GM21786 (cell line): ENCODE results near the gene KCNMA1.

ENCODE experiments used
- ATAC-seq: cut with Tn5 transposase; IDR thresholded peaks from one replicate; pipeline ENCODE4 v1.9.1; 2021; ENCODE audit not compliant: unreplicated experiment

KCNMA1 gene

DNA sequence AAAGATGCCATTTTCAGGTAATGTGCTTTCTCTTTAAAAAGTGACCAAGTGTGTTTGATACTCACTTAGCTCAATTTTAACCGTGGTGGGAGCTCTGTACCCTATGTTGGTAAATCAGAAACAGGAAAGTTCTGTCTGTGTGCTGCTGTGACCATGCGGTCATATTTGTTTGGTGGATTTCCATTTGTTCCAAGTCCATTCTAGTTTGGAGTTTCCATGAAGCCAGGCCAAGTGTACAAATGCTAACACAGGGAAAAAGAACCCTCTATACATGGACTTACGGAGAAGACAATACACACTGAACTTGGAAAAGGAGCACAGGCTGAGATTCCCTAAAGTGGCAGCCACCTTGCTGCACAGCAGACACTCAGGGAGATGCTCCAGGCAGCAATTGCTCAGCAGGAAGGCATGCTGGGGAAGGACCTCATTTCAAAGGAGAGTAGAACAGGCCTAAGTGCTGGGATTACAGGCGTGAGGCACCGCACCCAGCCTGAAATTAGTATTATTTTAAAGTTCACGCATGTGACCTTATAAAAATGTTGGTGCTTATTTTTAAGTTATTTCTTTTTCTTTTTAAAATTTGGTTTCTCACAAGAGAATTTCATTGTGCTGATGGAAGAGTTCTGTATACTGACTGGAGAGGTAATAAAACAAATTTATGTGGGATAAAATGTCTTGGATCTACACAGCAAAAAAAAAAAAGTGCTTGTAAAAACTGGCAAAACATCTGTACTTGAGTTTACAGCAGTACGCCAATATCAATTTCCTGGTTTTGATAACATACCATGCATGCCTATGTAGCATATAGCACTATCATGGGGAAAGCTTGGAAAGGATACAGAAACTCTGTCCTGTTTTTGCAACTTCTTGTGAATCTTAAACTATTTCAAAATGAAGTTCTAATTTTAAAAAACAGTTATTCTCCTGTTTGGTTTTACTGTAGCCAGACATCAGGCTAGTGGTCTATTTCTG is 436.2 kb downstream of the KCNMA1 start:
- ATAC-seq: no peak

- no peak for ATAC-seq
Observed at GRCh38 chr10:77197544-77197943, 440.1 kb downstream of the KCNMA1 start.

- ATAC-seq: no peak
Observed at GRCh38 chr10:77196614-77197013, 441.0 kb downstream of the KCNMA1 start.

- no peak for ATAC-seq
Observed at GRCh38 chr10:77195101-77195500, 442.5 kb downstream of the KCNMA1 start.

DNA sequence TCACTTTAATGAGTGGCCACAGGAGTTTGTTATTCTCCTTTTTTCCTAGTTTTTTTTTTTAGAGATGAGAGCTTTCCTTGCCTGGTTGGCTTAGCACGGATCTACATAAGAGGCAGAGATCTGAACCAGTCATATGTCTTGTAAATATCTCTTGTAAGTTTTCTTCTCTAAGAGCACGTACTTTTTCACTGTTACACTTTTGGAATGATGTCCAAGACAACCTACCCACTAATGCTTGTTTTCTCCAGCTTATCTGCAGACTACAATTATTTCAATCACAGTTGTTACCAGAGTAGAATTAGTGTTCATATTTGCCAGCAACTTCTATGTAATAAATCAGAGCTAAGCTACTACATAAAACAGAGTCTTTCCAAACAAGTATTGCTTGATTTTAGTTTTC is 444.6 kb downstream of the KCNMA1 start:
- no peak for ATAC-seq

DNA sequence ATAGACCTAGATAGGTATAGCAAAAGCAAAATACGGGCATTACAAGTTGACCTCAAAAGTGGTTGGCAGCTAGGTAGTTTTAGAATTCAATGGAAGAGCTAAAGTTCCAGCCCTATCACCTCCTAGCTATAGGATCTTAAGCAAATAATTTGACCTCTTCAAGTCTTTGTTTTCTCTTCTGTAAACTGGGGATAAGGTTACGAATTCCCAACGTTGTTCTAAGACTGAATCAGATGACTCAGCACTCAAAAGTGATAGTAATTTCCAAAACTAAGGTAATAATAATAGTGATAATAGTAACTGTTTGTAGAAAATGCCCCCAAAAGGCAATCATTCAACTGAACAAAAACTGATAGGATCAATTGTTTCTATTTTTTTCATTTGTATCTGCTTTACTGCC is 445.2 kb downstream of the KCNMA1 start:
- ATAC-seq: no peak

GRCh38 chr10:77191324-77192049 is 446.1 kb downstream of the KCNMA1 start:
- no peak for ATAC-seq

GRCh38 chr10:77190291-77190690 is 447.3 kb downstream of the KCNMA1 start:
- ATAC-seq: no peak

DNA sequence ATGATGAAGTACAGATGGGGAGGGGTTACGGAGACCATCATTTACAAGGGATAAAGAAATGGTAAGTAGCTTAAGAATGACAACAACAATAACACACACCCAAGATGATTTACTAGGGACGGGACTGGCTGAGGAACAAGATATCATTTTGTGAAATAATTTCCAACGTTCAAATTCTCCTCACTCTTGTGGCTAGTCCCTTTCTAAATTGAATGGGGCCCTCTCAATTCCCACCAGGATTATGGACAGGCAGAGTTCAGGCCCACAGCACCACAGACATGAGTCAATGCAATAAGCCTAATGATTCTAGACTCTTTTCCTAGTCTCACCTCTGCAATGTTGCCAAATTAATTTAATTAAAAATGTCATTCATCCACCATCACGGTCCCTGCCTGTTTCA is 448.1 kb downstream of the KCNMA1 start:
- ATAC-seq: no peak

GRCh38 chr10:77189075-77189474 is 448.5 kb downstream of the KCNMA1 start:
- ATAC-seq: no peak

DNA sequence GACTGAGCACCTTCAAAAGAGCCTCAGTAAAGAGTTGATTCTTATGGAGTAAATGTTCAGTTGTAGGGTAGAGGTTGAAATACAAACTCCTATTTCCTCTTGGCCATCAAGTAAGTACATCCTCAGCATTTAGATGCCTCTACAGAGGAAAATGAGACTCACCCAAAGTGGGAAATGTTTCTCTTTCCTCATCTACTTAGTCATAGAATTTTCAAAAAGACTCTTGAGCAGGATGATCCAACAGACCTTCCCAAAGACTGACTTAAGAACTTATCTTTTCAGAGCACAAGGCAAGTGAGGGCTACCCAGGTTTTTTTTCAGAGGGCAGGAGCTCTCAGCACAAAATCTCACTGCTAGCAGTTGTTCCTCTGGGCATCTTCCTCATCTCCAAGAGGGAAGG is 449.1 kb downstream of the KCNMA1 start:
- ATAC-seq: no peak

DNA sequence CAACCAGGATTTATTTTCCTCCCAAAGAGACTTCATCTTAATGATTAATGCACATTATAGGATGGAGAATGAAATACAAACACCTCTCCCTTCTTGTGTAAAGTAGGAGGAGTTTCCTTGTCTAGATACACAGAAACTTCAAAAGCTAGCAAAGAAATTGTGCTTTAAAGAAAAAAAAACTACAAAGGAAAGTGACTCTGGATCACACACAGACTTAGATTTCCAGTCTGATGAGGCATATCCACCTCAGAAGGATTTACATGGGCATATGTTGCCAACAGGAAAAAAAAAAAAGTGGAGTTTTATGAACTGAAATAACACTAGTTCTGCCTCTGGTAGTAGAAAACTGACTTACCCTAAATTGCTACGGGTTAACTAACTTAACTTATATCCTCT is 449.6 kb downstream of the KCNMA1 start:
- ATAC-seq: no peak

- ATAC-seq: no peak
Observed at GRCh38 chr10:77187376-77187999, 450.1 kb downstream of the KCNMA1 start.

- ATAC-seq: no peak
Observed at GRCh38 chr10:77186936-77187335, 450.7 kb downstream of the KCNMA1 start.

DNA sequence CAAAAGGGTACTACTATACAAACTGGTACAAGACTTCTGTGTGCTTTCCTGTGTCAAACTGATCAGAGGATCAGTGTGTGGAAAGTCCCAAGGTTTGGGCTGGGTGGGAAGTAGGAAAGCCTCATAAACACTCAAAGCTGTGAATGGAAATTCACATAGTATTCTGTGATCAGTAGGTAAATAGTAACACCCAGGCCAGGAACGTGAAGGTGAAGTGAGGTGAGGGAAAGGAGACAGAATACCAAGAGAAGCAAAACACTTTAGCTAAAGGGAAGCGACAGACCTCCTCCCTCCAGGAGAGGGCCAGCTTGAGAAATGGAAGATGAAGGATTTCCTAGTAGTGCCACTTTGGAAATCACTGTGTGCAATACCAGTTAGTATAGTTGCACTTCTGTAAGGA is 451.9 kb downstream of the KCNMA1 start:
- no peak for ATAC-seq

GRCh38 chr10:77182803-77183202 is 454.8 kb downstream of the KCNMA1 start:
- ATAC-seq: no peak

DNA sequence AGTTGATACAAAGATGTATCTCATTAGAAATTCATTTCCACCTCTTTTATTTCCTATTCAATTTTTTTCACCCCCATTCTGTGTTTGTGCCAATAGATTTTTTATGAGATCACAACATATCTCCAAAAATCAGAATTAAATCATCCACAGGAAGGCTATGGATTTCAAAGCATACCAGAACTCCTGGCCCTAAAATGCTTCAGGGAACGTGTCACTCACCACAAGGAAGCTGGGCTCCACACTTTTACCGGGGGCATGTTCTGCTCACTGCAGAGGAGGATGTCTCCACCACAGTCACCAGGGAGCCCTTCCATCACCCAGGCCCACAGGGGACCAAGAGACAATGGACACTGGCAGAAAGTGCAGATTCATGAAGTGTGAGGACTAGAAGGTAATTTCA is 456.8 kb downstream of the KCNMA1 start:
- ATAC-seq: no peak

GRCh38 chr10:77180104-77180503 is 457.5 kb downstream of the KCNMA1 start:
- ATAC-seq: no peak

- no peak for ATAC-seq
Observed at GRCh38 chr10:77179015-77179695, 458.5 kb downstream of the KCNMA1 start.

- no peak for ATAC-seq
Observed at GRCh38 chr10:77177589-77177988, 460.0 kb downstream of the KCNMA1 start.

DNA sequence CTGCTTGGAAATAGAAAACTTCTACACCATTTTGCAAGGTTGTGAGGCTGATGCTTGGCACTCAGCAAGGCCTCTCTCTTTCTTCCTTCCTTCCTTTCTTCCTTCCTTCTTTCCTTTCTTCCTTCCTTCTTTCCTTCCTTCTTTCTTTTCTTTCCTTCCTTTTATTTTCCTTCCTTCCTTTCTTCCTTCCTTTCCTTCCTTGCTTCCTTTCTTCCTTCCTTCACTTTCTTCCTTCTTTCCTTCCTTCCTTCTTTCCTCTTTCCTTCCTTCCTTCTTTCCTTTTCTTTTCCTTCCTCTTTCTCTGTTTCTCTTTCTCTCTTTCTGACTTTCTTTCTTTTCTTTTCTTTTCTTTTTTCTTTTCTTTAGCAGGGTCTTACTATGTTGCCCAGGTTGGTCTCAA is 460.4 kb downstream of the KCNMA1 start:
- ATAC-seq: no peak
